ENCODE data around the gene ZNF224. TPM values are rescaled to one million over a fixed set of nuclear protein-coding genes. Genes with fewer than 3 reads are reported as not detected.

Gene ZNF224
- total and polyA plus RNA-seq, 2 of the 8 experiments (the other 6 are each of a cell fraction or from before 2014, with no cell fraction given) = 3.7 to 17.2 TPM

DNA sequence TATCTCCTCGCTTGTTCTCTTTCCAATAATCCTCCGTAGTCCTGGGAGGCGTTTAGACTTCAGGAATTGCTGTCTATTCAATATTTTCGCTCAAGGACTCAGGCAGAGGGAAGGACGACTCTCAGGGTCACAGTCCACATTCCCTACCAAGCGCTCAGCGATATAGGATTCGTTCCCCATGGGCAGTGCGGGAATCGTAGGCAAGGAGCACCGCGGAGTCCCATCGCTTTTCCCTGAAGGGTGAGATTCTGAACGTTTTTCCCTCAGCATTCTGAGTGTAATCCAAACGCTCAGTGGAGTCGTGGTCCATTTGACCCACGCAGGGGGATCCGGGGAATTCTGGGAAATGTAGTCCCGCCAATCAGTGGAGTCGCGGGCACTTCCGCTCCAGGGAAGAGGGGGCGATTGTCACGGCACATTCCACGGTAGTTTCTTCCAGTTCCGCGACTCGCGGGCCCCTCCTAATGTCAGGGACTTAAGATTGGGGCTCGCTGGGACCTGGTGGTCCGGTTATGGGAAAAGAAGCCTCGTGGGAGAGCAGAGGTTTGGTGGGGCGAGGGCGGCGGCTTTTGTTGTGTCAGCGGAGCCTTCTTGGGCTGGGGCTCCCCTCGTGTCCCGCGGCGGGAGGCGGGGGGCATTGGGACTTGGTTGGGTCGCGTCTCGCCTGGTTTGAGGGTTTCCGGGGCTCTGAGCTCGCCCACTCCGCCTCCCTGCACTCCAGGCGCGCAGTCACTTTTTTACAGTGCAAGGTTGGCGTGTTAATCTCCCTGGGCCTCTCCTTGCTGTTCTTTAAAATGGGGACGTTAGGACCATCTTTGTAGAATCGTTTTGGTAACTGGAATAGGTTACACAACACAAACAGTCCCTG lies 47.3 kb downstream of the ZNF224 start, which contains the start of gene ZNF234:
Gene ZNF234, plus strand, starts transcription at position 364 of the 868 bp plus-strand sequence. CDS start 3,079 bp downstream, outside the sequence.
- Histone ChIP-seq H3K4me3 (ENCODE audit: extremely low read depth in 1 of 4, insufficient read depth in 2 of 4, low read depth in 3 of 4, low read length in 4 of 4) (peak within 1 kb of the TSS; percentile 68 to 87 (median 78)), H3K79me1 (ENCODE audit: low read depth, low read length) (no peaks in the 10 kb centered on the region; the same call in 1 of the 2 replicates), H4K91ac (replicated peaks; ENCODE audit: insufficient read length, low read length) (no peak within 1 kb of the TSS), H3K4me1 (replicated peaks in 1 of 4; ENCODE audit: control insufficient read depth in 3 of 4, insufficient read depth in 4 of 4, low read length in 3 of 4) (0 out of 7 replicates have a peak, but pooled peaks cover 0 to 2% (median 0%) of the 10 kb centered on the region in 4 experiments), H3K9ac (replicated peaks in 1 of 4; ENCODE audit: extremely low read depth in 1 of 4, low read depth in 3 of 4, low read length in 3 of 4) (peak within 1 kb of the TSS; percentile 21 to 59 (median 32); a peak in 5 of 7 replicates), H2BK12ac (ENCODE audit: low read depth, low read length) (no peak within 1 kb of the TSS), H4K5ac (ENCODE audit: insufficient read length, low read depth, low read length) (peak within 1 kb of the TSS; percentile 89), H3K18ac (ENCODE audit: extremely low read depth, low read length) (peak within 1 kb of the TSS; percentile 60; the same call in 1 of the 2 replicates), H3K27me3 (replicated peaks in 1 of 4; ENCODE audit: control insufficient read depth in 3 of 4, extremely low read depth in 1 of 4, insufficient read depth in 3 of 4, low read length in 3 of 4) (no peaks in the 10 kb centered on the region), H3K36me3 (ENCODE audit: control insufficient read depth in 2 of 4, insufficient read depth in 4 of 4, low read length in 3 of 4) (peaks cover 0 to 5% (median 0%) of the 10 kb centered on the region in 4 experiments; a peak in 1 of 8 replicates), H4K20me1 (replicated peaks in 1 of 2; ENCODE audit: control insufficient read depth in 1 of 2, insufficient read depth in 2 of 2, low read length in 2 of 2) (no peaks in the 10 kb centered on the region), H2BK5ac (ENCODE audit: low read depth, low read length) (peak within 1 kb of the TSS; percentile 52; the same call in 1 of the 2 replicates), H2AFZ (ENCODE audit: low read length) (peak within 1 kb of the TSS; percentile 99), H3K27ac (ENCODE audit: low read depth, low read length) (no peak within 1 kb of the TSS), H2BK15ac (ENCODE audit: low read length) (no peak within 1 kb of the TSS; the same call in 1 of the 2 replicates), H2BK20ac (ENCODE audit: low read length) (no peak within 1 kb of the TSS), H3K9me3 (ENCODE audit: insufficient read depth in 2 of 2, low read depth in 1 of 2, low read length in 1 of 2) (no peaks in the 10 kb centered on the region), H2BK120ac (replicated peaks; ENCODE audit: low read depth, low read length) (peak within 1 kb of the TSS; percentile 47), H4K8ac (ENCODE audit: extremely low read depth, insufficient read depth, low read length) (peak within 1 kb of the TSS; percentile 89), H3K23me2 (ENCODE audit: low read depth, low read length) (peaks cover 10% of the 10 kb centered on the region; the same call in 1 of the 2 replicates), H3K4ac (replicated peaks; ENCODE audit: insufficient read length, low read depth, low read length) (no peak within 1 kb of the TSS), H3K79me2 (ENCODE audit: control insufficient read depth in 1 of 2, insufficient read depth in 2 of 2, low read length in 2 of 2) (no peaks in the 10 kb centered on the region), H3K4me2 (ENCODE audit: insufficient read depth in 1 of 2, low read depth in 2 of 2, low read length in 2 of 2) (peak within 1 kb of the TSS; percentile 63 to 72), H3K23ac (ENCODE audit: insufficient read length) (no peak within 1 kb of the TSS), H3K56ac (replicated peaks; ENCODE audit: insufficient read length, low read depth, low read length) (no peak within 1 kb of the TSS), H2AK5ac (ENCODE audit: low read depth, low read length) (no peak within 1 kb of the TSS), H3K14ac (ENCODE audit: insufficient read length) (no peak within 1 kb of the TSS)
- 3% methylated on average over 51 of the region's 52 CpGs; no CpG with 5 or more reads in 1 of the 2 experiments for WGBS, 2 experiments (ENCODE audit: extremely low coverage in 1 of 2, insufficient coverage in 1 of 2, insufficient read length in 1 of 2, insufficient replicate concordance in 2 of 2, low coverage in 1 of 2, low lambda C conversion rate in 2 of 2, missing lambda C conversion rate in 1 of 2)
- no peak for FAIRE-seq
- ChIA-PET POLR2A (ENCODE audit: partially characterized antibody) (interaction anchor here (0.9 to 1.4 kb wide), 5 partner anchors 10 to 36 kb away, joined by 3 to 8 read pairs (median 5); partner anchors contain the start of genes ZNF225 and ZNF226), CTCF (ENCODE audit: partially characterized antibody) (interaction anchor here (0.7 kb wide), 1 partner anchor 359 kb away, joined by 4 read pairs; the partner anchor contains the start of gene ZNF180)
- DNase-seq (ENCODE audit: low read depth in 1 of 2, low spot score in 2 of 2) = peak in 1 of 2 experiments; percentile 72
- TF ChIP-seq TEAD4 (IDR thresholded peaks at IDR 0.05; ENCODE audit: low read depth, low read length) = peak; percentile 43; the same call in 1 of the 2 replicates
- TF ChIP-seq RNF2 (IDR thresholded peaks at IDR 0.05; ENCODE audit: borderline replicate concordance, low read depth, low read length, missing control alignments, poor library complexity, severe bottlenecking) = no peak
- peak; percentile 44; the same call in 1 of the 2 replicates for TF ChIP-seq TAF1 (IDR thresholded peaks at IDR 0.05; ENCODE audit: low read depth, low read length)
- TF ChIP-seq KDM4A (IDR thresholded peaks at IDR 0.05; ENCODE audit: low read depth, low read length, severe bottlenecking) = peak; percentile 91
- no peak for TF ChIP-seq CREB1 (IDR thresholded peaks at IDR 0.05)
- TF ChIP-seq SAP30 (IDR thresholded peaks at IDR 0.05; ENCODE audit: insufficient read depth, insufficient replicate concordance, low read length) = peak; percentile 18
- TF ChIP-seq SP4 (IDR thresholded peaks at IDR 0.05; ENCODE audit: low read length) = no peak
- no peak for TF ChIP-seq CHD2 (IDR thresholded peaks at IDR 0.05; ENCODE audit: low read length)
- peak in 1 of 2 experiments; percentile 93; a peak in 1 of 4 replicates for TF ChIP-seq HDAC2 (IDR thresholded peaks at IDR 0.05; ENCODE audit: borderline replicate concordance in 1 of 2, low read depth in 2 of 2, low read length in 2 of 2)
- peak; percentile 85 for TF ChIP-seq BACH1 (IDR thresholded peaks at IDR 0.05; ENCODE audit: low read length)

All from H1 (cell line).